HepG2 (cell line): ENCODE measurements around the gene TAGLN. TPM values are rescaled to one million over a fixed set of nuclear protein-coding genes. Genes with fewer than 3 reads are reported as not detected.
"Not testable (repeated sequence)": the region's sequence is repeated elsewhere in the genome, so short reads cannot be mapped to it uniquely, and the experiment has no call there.

Experiments
- ATAC-seq: fragments of 200-7000 bp; cut with Tn5 transposase; 3 replicates; pipeline ENCODE4 v1.9.1; 2020; ENCODE audit warnings: mild to moderate bottlenecking, moderate library complexity
- BruUV-seq: library from RNA; stranded (reverse); fragments of 400-500 nt; replicated peaks from 2 replicates; lab custom pipeline; 2021; lab: Mats Ljungman, UMichigan
- CTCF ChIA-PET: fragments of 300-600 bp; formaldehyde crosslinking; extraction: SDS; loops from one replicate; lab custom pipeline; 2021; ENCODE audit warnings: low total read pairs, inconsistent platforms, low intra/inter-chr PET ratio; lab: Yijun Ruan, JAX
- POLR2A ChIA-PET: fragments of 350-600 bp; sonication (Branson Sonifier 250); formaldehyde crosslinking; loops from one replicate; lab custom pipeline; 2020; ENCODE audit warnings: antibody characterized with exemption, inconsistent platforms; lab: Yijun Ruan, JAX
- DNase-seq: peaks from one replicate; pipeline ENCODE4 v3.0.0-alpha.2; 2015; ENCODE audit warnings: low spot score
- FAIRE-seq: peaks from 3 replicates; lab custom pipeline; 2011; peaks lifted over from hg19 to GRCh38; lab: Jason Lieb, UNC
- H2AFZ ChIP-seq: one replicate; pipeline ENCODE4 v1.6.1; 2011; ENCODE audit warnings: low read length, inconsistent platforms
- H3K27ac ChIP-seq: fragments of 300-600 bp; 3 replicates; pipeline ENCODE4 v1.8.0; 2011; ENCODE audit warnings: mixed run types, mild to moderate bottlenecking, mixed read lengths, low read length, inconsistent platforms; ENCODE audit not compliant: insufficient read depth; ENCODE audit errors: extremely low read length
- H3K27me3 ChIP-seq, 2 experiments: fragments of 200-600 bp in 1 of 2; 2 replicates in 1 of 2; 3 replicates in 1 of 2; pipeline versions ENCODE4 v1.6.0 to v1.8.0; 2011; ENCODE audit warnings: low read length in 2 of 2, mild to moderate bottlenecking in 2 of 2, moderate library complexity in 2 of 2, inconsistent platforms in 1 of 2; ENCODE audit not compliant: insufficient read depth in 2 of 2, control insufficient read depth in 1 of 2
- H3K36me3 ChIP-seq, 2 experiments: fragments of 200-600 bp in 1 of 2; replicated peaks in 1 of 2; 2 replicates in 1 of 2; 3 replicates in 1 of 2; pipeline versions ENCODE4 v1.5.1 to v1.8.0; 2011; ENCODE audit warnings: low read length in 2 of 2, inconsistent platforms in 1 of 2; ENCODE audit not compliant: insufficient read depth in 2 of 2, control insufficient read depth in 1 of 2
- H3K4me1 ChIP-seq: 2 replicates; pipeline ENCODE4 v1.5.1; 2012; ENCODE audit warnings: low read length, inconsistent platforms; ENCODE audit not compliant: insufficient read depth
- H3K4me2 ChIP-seq: 2 replicates; pipeline ENCODE4 v1.6.0; 2011; ENCODE audit warnings: low read depth, low read length, inconsistent platforms
- H3K4me3 ChIP-seq, 3 experiments: fragments of 200-600 bp in 1 of 3; sonication (generic), shearing (Covaris generic) in 1 of 3; replicated peaks in 1 of 3; 2 replicates each; pipeline ENCODE4 v1.5.1; 2011 to 2016; ENCODE audit warnings: low read length in 3 of 3, inconsistent platforms in 2 of 3, low read depth in 2 of 3, mild to moderate bottlenecking in 2 of 3, control low read depth in 1 of 3, mixed read lengths in 1 of 3; ENCODE audit not compliant: insufficient read depth in 1 of 3
- H3K79me2 ChIP-seq: one replicate; pipeline ENCODE4 v1.6.1; 2011; ENCODE audit warnings: low read length, inconsistent platforms; ENCODE audit not compliant: insufficient read depth
- H3K9ac ChIP-seq: 2 replicates; pipeline ENCODE4 v1.6.0; 2011; ENCODE audit warnings: mild to moderate bottlenecking, low read depth, low read length, inconsistent platforms; ENCODE audit not compliant: insufficient read depth
- H3K9me3 ChIP-seq: 2 replicates; pipeline ENCODE4 v1.5.1; 2012; ENCODE audit warnings: mild to moderate bottlenecking, low read length
- H4K20me1 ChIP-seq: 2 replicates; pipeline ENCODE4 v1.6.0; 2011; ENCODE audit warnings: inconsistent platforms, mild to moderate bottlenecking, low read length, moderate library complexity; ENCODE audit not compliant: insufficient read depth
- ELF4 ChIP-seq: sonication (generic); formaldehyde crosslinking; IDR thresholded peaks from 2 replicates; pipeline ENCODE4 v1.5.0; 2020; ENCODE audit warnings: missing genetic modification reagents, mild to moderate bottlenecking, moderate library complexity, borderline replicate concordance
- HMG20A ChIP-seq: IDR thresholded peaks from 2 replicates; pipeline ENCODE4 v1.6.1; 2016; ENCODE audit warnings: borderline replicate concordance
- HOXA7 ChIP-seq: sonication (generic); formaldehyde crosslinking; IDR thresholded peaks from 2 replicates; pipeline ENCODE4 v1.8.1; 2022; ENCODE audit warnings: mild to moderate bottlenecking, missing genetic modification reagents, moderate library complexity
- MXD4 ChIP-seq: IDR thresholded peaks from 2 replicates; pipeline ENCODE4 v1.6.1; 2016; ENCODE audit warnings: mild to moderate bottlenecking, missing biosample characterization, missing genetic modification reagents
- ZNF773 ChIP-seq: sonication (generic); formaldehyde crosslinking; IDR thresholded peaks from 2 replicates; pipeline ENCODE4 v1.4.0; 2020; ENCODE audit warnings: missing genetic modification reagents, borderline replicate concordance
- ZSCAN21 ChIP-seq: sonication (generic); formaldehyde crosslinking; IDR thresholded peaks from 2 replicates; pipeline ENCODE4 v1.8.0; 2022; ENCODE audit warnings: mild to moderate bottlenecking, missing genetic modification reagents, moderate library complexity, borderline replicate concordance
- WGBS: methylation state at CpG from one replicate; pipeline ENCODE4 v1.1.6; 2017; ENCODE audit warnings: low lambda C conversion rate; 5-methylcytosine and 5-hydroxymethylcytosine counted together
- in situ Hi-C: cut with HindIII; loops from 2 replicates; pipeline ENCODE4 v1.10.0; 2017; ENCODE audit warnings: low pct_unique_long_range_greater_than_20kb; ENCODE audit not compliant: extremely low pct_ligation_motif_present
- intact Hi-C: fragments of 100-400 bp; cut with micrococcal nuclease; formaldehyde crosslinking; loops from one replicate; pipeline ENCODE4 v1.10.0; 2022; ENCODE audit not compliant: unreplicated experiment
- polyA plus RNA-seq, 8 experiments: library from polyadenylated mRNA; depleted of rRNA in 3 of 8; stranded (reverse) in 7 of 8; unstranded in 1 of 8; fragments of >200 nt; fragmentation: Illumina TruSeq in 4 of 8; extraction: Trizol in 4 of 8; gene quantifications; 2 replicates each; pipeline versions ENCODE4 v1.2.1 to v1.2.3, GENCODE V29; 2011 to 2016; ENCODE audit warnings: low read depth in 4 of 8, missing spikeins in 1 of 8, mixed read lengths in 1 of 8; ENCODE audit not compliant: insufficient read depth in 1 of 8
- total RNA-seq, 5 experiments: library from RNA; depleted of rRNA; stranded (reverse); fragments of >200 nt; fragmentation: Illumina TruSeq; extraction: Trizol; gene quantifications; 2 replicates each; pipeline ENCODE4 v1.2.3, GENCODE V29; 2016; ENCODE audit warnings: low read depth in 1 of 5
- TF ChIP-seq, protein P1 (sequence below): sonication (generic); formaldehyde crosslinking; IDR thresholded peaks from 2 replicates; pipeline ENCODE4 v1.4.0; 2020; ENCODE audit warnings: missing genetic modification reagents
- TF ChIP-seq, protein P2 (sequence below): fragments of 450-650 bp; IDR thresholded peaks from 2 replicates; pipeline ENCODE4 v1.6.1; 2017; ENCODE audit warnings: mild to moderate bottlenecking
- TF ChIP-seq, protein P3 (sequence below): sonication (generic); formaldehyde crosslinking; IDR thresholded peaks from 2 replicates; pipeline ENCODE4 v1.4.0; 2020; ENCODE audit warnings: mild to moderate bottlenecking, missing genetic modification reagents
- TF ChIP-seq, protein P4 (sequence below): sonication (generic); formaldehyde crosslinking; IDR thresholded peaks from 2 replicates; pipeline ENCODE4 v1.5.0; 2020; ENCODE audit warnings: mild to moderate bottlenecking, missing genetic modification reagents
- TF ChIP-seq, protein P5 (sequence below): IDR thresholded peaks from 2 replicates; pipeline ENCODE4 v1.6.1; 2018; ENCODE audit warnings: missing genetic modification reagents, mild to moderate bottlenecking, missing compliant biosample characterization

TAGLN gene
- total and polyA plus RNA-seq, 2 of the 13 experiments (the other 11 are each of a cell fraction or from before 2014, with no cell fraction given): 12.6 to 75.4 TPM

DNA sequence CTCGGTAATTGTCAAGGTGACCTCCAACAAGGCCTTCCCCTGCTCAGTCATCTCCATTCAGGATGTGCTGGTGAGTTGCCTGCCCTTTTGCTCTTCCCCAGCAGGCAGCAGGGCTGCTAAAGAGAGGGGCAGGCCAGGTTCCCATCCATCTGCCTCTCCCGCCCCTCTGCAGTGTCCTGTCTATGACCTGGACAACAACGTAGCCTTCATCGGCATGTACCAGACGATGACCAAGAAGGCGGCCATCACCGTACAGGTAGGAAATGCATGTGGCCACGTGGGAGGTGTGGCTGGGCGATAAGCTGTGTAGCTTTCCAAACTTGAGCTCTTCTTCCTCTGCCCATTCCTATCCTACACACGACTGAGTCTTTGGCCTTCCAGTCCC is 16.6 kb upstream of the TAGLN start:
- Histone ChIP-seq H3K36me3 (peaks cover 3 to 12% of the 10 kb centered on the region in 2 experiments; a peak in 4 of 5 replicates), H2AFZ (no peak overlapping the region), H3K4me3 (no peak overlapping the region), H3K4me2 (no peak overlapping the region), H3K79me2 (peaks cover 6% of the 10 kb centered on the region), H3K9ac (no peak overlapping the region), H3K27ac (no peak overlapping the region), H4K20me1 (no peaks in the 10 kb centered on the region; the same call in 1 of the 2 replicates), H3K9me3 (no peaks in the 10 kb centered on the region), H3K27me3 (no peaks in the 10 kb centered on the region; a peak in 1 of 5 replicates), H3K4me1 (peaks cover 40% of the 10 kb centered on the region)
- ATAC-seq (no peak), FAIRE-seq (no peak), DNase-seq (no peak)
- ChIA-PET POLR2A (interaction anchor here (1.5 kb wide), 1 partner anchor 38 kb away, joined by 5 read pairs; the partner anchor contains the start of gene PAFAH1B2), CTCF (interaction anchor here (1.3 kb wide), 1 partner anchor 44 kb away, joined by 3 read pairs; no protein-coding TSS in a partner anchor)
- in situ Hi-C loops: loop anchor here (5.0 kb wide), 1 partner anchor 40 kb away; no protein-coding TSS in a partner anchor
- WGBS: 96% methylated on average over 10 of the region's 10 CpGs
- TF ChIP-seq HOXA7 (CRISPR knock-in tag) (no peak), ZNF773 (no peak), ZSCAN21 (CRISPR knock-in tag) (no peak), MXD4 (no peak), HMG20A (CRISPR knock-in tag) (no peak), ELF4 (CRISPR knock-in tag) (no peak)
- TF ChIP-seq, protein P1, sequence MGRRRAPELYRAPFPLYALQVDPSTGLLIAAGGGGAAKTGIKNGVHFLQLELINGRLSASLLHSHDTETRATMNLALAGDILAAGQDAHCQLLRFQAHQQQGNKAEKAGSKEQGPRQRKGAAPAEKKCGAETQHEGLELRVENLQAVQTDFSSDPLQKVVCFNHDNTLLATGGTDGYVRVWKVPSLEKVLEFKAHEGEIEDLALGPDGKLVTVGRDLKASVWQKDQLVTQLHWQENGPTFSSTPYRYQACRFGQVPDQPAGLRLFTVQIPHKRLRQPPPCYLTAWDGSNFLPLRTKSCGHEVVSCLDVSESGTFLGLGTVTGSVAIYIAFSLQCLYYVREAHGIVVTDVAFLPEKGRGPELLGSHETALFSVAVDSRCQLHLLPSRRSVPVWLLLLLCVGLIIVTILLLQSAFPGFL (CRISPR knock-in tag): no peak
- TF ChIP-seq, protein P2, sequence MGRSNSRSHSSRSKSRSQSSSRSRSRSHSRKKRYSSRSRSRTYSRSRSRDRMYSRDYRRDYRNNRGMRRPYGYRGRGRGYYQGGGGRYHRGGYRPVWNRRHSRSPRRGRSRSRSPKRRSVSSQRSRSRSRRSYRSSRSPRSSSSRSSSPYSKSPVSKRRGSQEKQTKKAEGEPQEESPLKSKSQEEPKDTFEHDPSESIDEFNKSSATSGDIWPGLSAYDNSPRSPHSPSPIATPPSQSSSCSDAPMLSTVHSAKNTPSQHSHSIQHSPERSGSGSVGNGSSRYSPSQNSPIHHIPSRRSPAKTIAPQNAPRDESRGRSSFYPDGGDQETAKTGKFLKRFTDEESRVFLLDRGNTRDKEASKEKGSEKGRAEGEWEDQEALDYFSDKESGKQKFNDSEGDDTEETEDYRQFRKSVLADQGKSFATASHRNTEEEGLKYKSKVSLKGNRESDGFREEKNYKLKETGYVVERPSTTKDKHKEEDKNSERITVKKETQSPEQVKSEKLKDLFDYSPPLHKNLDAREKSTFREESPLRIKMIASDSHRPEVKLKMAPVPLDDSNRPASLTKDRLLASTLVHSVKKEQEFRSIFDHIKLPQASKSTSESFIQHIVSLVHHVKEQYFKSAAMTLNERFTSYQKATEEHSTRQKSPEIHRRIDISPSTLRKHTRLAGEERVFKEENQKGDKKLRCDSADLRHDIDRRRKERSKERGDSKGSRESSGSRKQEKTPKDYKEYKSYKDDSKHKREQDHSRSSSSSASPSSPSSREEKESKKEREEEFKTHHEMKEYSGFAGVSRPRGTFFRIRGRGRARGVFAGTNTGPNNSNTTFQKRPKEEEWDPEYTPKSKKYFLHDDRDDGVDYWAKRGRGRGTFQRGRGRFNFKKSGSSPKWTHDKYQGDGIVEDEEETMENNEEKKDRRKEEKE: no peak
- TF ChIP-seq, protein P3, sequence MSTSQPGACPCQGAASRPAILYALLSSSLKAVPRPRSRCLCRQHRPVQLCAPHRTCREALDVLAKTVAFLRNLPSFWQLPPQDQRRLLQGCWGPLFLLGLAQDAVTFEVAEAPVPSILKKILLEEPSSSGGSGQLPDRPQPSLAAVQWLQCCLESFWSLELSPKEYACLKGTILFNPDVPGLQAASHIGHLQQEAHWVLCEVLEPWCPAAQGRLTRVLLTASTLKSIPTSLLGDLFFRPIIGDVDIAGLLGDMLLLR: no peak
- TF ChIP-seq, protein P4, sequence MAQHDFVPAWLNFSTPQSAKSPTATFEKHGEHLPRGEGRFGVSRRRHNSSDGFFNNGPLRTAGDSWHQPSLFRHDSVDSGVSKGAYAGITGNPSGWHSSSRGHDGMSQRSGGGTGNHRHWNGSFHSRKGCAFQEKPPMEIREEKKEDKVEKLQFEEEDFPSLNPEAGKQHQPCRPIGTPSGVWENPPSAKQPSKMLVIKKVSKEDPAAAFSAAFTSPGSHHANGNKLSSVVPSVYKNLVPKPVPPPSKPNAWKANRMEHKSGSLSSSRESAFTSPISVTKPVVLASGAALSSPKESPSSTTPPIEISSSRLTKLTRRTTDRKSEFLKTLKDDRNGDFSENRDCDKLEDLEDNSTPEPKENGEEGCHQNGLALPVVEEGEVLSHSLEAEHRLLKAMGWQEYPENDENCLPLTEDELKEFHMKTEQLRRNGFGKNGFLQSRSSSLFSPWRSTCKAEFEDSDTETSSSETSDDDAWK: no peak
- TF ChIP-seq, protein P5, sequence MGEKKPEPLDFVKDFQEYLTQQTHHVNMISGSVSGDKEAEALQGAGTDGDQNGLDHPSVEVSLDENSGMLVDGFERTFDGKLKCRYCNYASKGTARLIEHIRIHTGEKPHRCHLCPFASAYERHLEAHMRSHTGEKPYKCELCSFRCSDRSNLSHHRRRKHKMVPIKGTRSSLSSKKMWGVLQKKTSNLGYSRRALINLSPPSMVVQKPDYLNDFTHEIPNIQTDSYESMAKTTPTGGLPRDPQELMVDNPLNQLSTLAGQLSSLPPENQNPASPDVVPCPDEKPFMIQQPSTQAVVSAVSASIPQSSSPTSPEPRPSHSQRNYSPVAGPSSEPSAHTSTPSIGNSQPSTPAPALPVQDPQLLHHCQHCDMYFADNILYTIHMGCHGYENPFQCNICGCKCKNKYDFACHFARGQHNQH (CRISPR knock-in tag): no peak
- no TSS peak for BruUV-seq
- intact Hi-C loops: no loop called here

DNA sequence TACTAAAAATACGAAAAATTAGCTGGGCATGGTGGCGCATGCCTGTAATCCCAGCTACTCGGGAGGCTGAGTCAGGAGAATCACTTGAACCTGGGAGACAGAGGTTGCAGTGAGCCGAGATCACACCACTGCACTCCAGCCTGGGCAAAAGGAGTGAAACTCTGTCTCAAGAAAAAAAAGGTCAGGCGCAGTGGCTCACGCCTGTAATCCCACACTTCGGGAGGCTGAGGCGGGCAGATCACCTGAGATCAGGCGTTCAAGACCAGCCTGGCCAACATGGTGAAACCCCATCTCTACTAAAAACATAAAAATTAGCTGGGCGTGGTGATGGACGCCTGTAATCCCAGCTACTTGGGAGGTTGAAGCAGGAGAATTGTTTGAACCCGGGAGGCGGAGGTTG is 16.0 kb upstream of the TAGLN start:
- H3K4me2 ChIP-seq, H3K27me3 ChIP-seq, ATAC-seq, H3K4me3 ChIP-seq, H3K9ac ChIP-seq, FAIRE-seq, H3K27ac ChIP-seq, H2AFZ ChIP-seq, BruUV-seq, DNase-seq, H3K9me3 ChIP-seq, H3K79me2 ChIP-seq, H4K20me1 ChIP-seq, POLR2A ChIA-PET, intact Hi-C loops: not testable (repeated sequence)
- in situ Hi-C loops: loop anchor here (5.0 kb wide), 1 partner anchor 39 kb away; no protein-coding TSS in a partner anchor
- CTCF ChIA-PET: interaction anchor here (1.3 kb wide), 1 partner anchor 43 kb away, joined by 3 read pairs; no protein-coding TSS in a partner anchor
- Histone ChIP-seq H3K36me3 (peaks cover 6 to 12% of the 10 kb centered on the region in 2 experiments; a peak in 4 of 5 replicates), H3K4me1 (peaks cover 34% of the 10 kb centered on the region)
- WGBS: 95% methylated on average over 13 of the region's 13 CpGs
